ENCODE results near the gene PSMB9.
A peak's percentile ranks its signal among the peaks of the same experiment; 100 is the strongest.

The PSMB9 gene

GRCh38 chr6:32890831-32891230 is 36.8 kb downstream of the PSMB9 start:
- no peak for TF ChIP-seq GABPA (IDR thresholded peaks at IDR 0.05; ENCODE audit: low read depth)
- no peak for TF ChIP-seq CTCF (IDR thresholded peaks at IDR 0.05; ENCODE audit: insufficient read depth, low read length)
- no peak for TF ChIP-seq REST (IDR thresholded peaks at IDR 0.05; ENCODE audit: insufficient replicate concordance, low read depth)
- no peak for TF ChIP-seq POLR2AphosphoS5 (IDR thresholded peaks at IDR 0.05; ENCODE audit: low read depth)
- TF ChIP-seq SPI1 (IDR thresholded peaks at IDR 0.05; ENCODE audit: borderline replicate concordance, low read depth) = no peak
- no peak overlapping the region for H3K27ac ChIP-seq (replicated peaks)
- DNase-seq (ENCODE audit: low read depth in 1 of 2, low spot score in 1 of 2) = no peak
- no peaks in the 10 kb centered on the region for H3K27me3 ChIP-seq (ENCODE audit: insufficient read depth, poor library complexity, severe bottlenecking)
- no peak overlapping the region for H3K4me3 ChIP-seq (replicated peaks; ENCODE audit: insufficient read depth, low read length)

- peak overlapping the region; percentile 75 for H3K27ac ChIP-seq (replicated peaks)
- peak overlapping the region; percentile 86 for H3K4me3 ChIP-seq (replicated peaks; ENCODE audit: insufficient read depth, low read length)
- peak; percentile 80 to 95 for DNase-seq (ENCODE audit: low read depth in 1 of 2, low spot score in 1 of 2)
- H3K27me3 ChIP-seq (ENCODE audit: insufficient read depth, poor library complexity, severe bottlenecking) = no peaks in the 10 kb centered on the region
- no peak for TF ChIP-seq CTCF (IDR thresholded peaks at IDR 0.05; ENCODE audit: insufficient read depth, low read length)
- TF ChIP-seq POLR2AphosphoS5 (IDR thresholded peaks at IDR 0.05; ENCODE audit: low read depth) = peak; percentile 28; the same call in 1 of the 2 replicates
Observed at GRCh38 chr6:32894085-32895005, 40.4 kb downstream of the PSMB9 start.

- no peak for DNase-seq (ENCODE audit: low read depth in 1 of 2, low spot score in 1 of 2)
- Histone ChIP-seq H3K4me3 (replicated peaks; ENCODE audit: insufficient read depth, low read length) (peak overlapping the region; percentile 86), H3K27ac (replicated peaks) (peak overlapping the region; percentile 75), H3K27me3 (ENCODE audit: insufficient read depth, poor library complexity, severe bottlenecking) (no peaks in the 10 kb centered on the region)
- TF ChIP-seq REST (IDR thresholded peaks at IDR 0.05; ENCODE audit: insufficient replicate concordance, low read depth) = no peak
- TF ChIP-seq POLR2AphosphoS5 (IDR thresholded peaks at IDR 0.05; ENCODE audit: low read depth) = no peak
- TF ChIP-seq SPI1 (IDR thresholded peaks at IDR 0.05; ENCODE audit: borderline replicate concordance, low read depth) = no peak
- no peak for TF ChIP-seq GABPA (IDR thresholded peaks at IDR 0.05; ENCODE audit: low read depth)
- no peak for TF ChIP-seq CTCF (IDR thresholded peaks at IDR 0.05; ENCODE audit: insufficient read depth, low read length)
Observed at GRCh38 chr6:32895006-32895345, 41.0 kb downstream of the PSMB9 start.
